HepG2 (cell line): ENCODE measurements around the gene FAM111B. TPM values are rescaled to one million over a fixed set of nuclear protein-coding genes. Genes with fewer than 3 reads are reported as not detected.

ENCODE experiments used
- ADNP ChIP-seq: sonication (generic); formaldehyde crosslinking; IDR thresholded peaks from 2 replicates; pipeline ENCODE4 v1.4.0; 2020; ENCODE audit warnings: missing genetic modification reagents
- HOXA5 ChIP-seq: sonication (generic); formaldehyde crosslinking; IDR thresholded peaks from 2 replicates; pipeline ENCODE4 v1.4.0; 2020; ENCODE audit warnings: missing genetic modification reagents
- MYC ChIP-seq: sonication (generic); formaldehyde crosslinking; IDR thresholded peaks from 2 replicates; pipeline ENCODE4 v1.9.0; 2021; ENCODE audit warnings: missing genetic modification reagents, borderline replicate concordance
- REPIN1 ChIP-seq: sonication (generic); formaldehyde crosslinking; IDR thresholded peaks from 2 replicates; pipeline ENCODE4 v1.8.0; 2022; ENCODE audit warnings: missing genetic modification reagents, low read depth, mild to moderate bottlenecking, borderline replicate concordance
- SOX5 ChIP-seq: IDR thresholded peaks from 2 replicates; pipeline ENCODE4 v1.6.1; 2016; ENCODE audit warnings: borderline replicate concordance
- ZNF101 ChIP-seq: sonication (generic); formaldehyde crosslinking; IDR thresholded peaks from 2 replicates; pipeline ENCODE4 v1.4.0; 2020; ENCODE audit warnings: mild to moderate bottlenecking, low read depth, missing genetic modification reagents, borderline replicate concordance
- ZNF263 ChIP-seq: sonication (generic); formaldehyde crosslinking; IDR thresholded peaks from 2 replicates; pipeline ENCODE4 v1.4.0; 2020; ENCODE audit warnings: missing genetic modification reagents
- polyA plus RNA-seq, 8 experiments: library from polyadenylated mRNA; depleted of rRNA in 3 of 8; stranded (reverse) in 7 of 8; unstranded in 1 of 8; fragments of >200 nt; fragmentation: Illumina TruSeq in 4 of 8; extraction: Trizol in 4 of 8; gene quantifications; 2 replicates each; pipeline versions ENCODE4 v1.2.1 to v1.2.3, GENCODE V29; 2011 to 2016; ENCODE audit warnings: low read depth in 4 of 8, missing spikeins in 1 of 8, mixed read lengths in 1 of 8; ENCODE audit not compliant: insufficient read depth in 1 of 8
- total RNA-seq, 5 experiments: library from RNA; depleted of rRNA; stranded (reverse); fragments of >200 nt; fragmentation: Illumina TruSeq; extraction: Trizol; gene quantifications; 2 replicates each; pipeline ENCODE4 v1.2.3, GENCODE V29; 2016; ENCODE audit warnings: low read depth in 1 of 5
- TF ChIP-seq, protein P1 (sequence below): sonication (generic); formaldehyde crosslinking; IDR thresholded peaks from 2 replicates; pipeline ENCODE4 v1.4.0; 2020; ENCODE audit warnings: missing genetic modification reagents
- TF ChIP-seq, protein P2 (sequence below): sonication (generic); formaldehyde crosslinking; IDR thresholded peaks from 2 replicates; pipeline ENCODE4 v1.4.0; 2020; ENCODE audit warnings: missing genetic modification reagents
- TF ChIP-seq, protein P3 (sequence below), 2 experiments: fragments of 450-650 bp in 1 of 2; sonication (generic) in 1 of 2; formaldehyde crosslinking; IDR thresholded peaks; 2 replicates each; pipeline versions ENCODE4 v1.5.0 to v1.8.0; 2020 to 2022; ENCODE audit warnings: mild to moderate bottlenecking in 1 of 2, missing genetic modification reagents in 1 of 2
- TF ChIP-seq, protein P4 (sequence below), 2 experiments: sonication (generic) in 1 of 2; formaldehyde crosslinking in 1 of 2; IDR thresholded peaks; 2 replicates each; pipeline versions ENCODE4 v1.4.0 to v1.6.1; 2018 to 2020; ENCODE audit warnings: missing genetic modification reagents in 2 of 2, borderline replicate concordance in 1 of 2, low read depth in 1 of 2, mild to moderate bottlenecking in 1 of 2, missing biosample characterization in 1 of 2
- TF ChIP-seq, protein P5 (sequence below): IDR thresholded peaks from 2 replicates; pipeline ENCODE4 v1.6.1; 2016; ENCODE audit warnings: mild to moderate bottlenecking, missing biosample characterization, missing genetic modification reagents
- TF ChIP-seq, protein P6 (sequence below): sonication (generic); formaldehyde crosslinking; IDR thresholded peaks from 2 replicates; pipeline ENCODE4 v1.4.0; 2020; ENCODE audit warnings: missing genetic modification reagents
- TF ChIP-seq, protein P7 (sequence below): sonication (generic); formaldehyde crosslinking; IDR thresholded peaks from 2 replicates; pipeline ENCODE4 v1.8.1; 2022; ENCODE audit warnings: mild to moderate bottlenecking, missing genetic modification reagents

FAM111B gene
- total and polyA plus RNA-seq, 2 of the 13 experiments (the other 11 are each of a cell fraction or from before 2014, with no cell fraction given) = 1.6 to 28.2 TPM

DNA sequence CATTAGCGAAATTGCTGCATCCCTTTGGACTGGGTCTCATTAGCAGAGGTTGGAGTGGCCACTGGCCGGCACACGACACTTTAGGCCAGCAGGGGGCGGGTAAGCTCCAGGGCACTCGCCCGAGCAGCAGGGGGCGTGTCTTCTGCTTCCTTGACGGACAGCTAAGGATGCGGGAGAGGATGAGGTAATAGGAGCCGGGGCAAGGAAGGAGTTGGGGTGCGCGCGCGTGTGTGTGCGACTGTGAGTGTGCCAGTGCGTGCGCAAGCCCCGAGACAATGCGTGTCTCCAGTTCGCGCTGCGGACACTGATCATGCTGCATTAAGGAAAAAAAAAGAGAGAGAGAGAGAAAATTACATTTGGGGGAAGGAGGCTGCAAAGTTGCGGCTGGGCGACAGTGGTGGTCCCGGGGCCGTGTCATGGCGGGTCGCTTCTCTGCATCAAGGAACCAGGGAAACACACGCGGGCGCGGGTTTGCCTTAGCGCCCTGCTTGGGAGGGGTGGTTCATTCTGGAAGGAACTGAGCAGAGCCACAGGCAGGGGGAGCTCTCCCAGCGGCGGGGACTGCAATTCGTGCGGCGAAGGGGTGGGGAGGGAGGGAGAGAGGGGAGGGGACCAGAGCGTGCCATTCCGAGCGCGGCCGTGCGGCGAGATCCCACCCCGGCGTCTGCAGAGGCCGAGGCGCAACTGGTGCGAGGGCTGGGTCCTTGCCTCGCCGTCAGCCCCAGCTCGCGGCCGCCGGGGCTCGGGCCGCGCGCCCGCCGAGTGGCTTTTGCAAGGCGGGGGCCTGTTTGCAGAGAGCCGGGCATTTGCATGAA, 64.7 kb downstream of the FAM111B start, which contains the start of gene DTX4 (continued):
- TF ChIP-seq, protein P1, sequence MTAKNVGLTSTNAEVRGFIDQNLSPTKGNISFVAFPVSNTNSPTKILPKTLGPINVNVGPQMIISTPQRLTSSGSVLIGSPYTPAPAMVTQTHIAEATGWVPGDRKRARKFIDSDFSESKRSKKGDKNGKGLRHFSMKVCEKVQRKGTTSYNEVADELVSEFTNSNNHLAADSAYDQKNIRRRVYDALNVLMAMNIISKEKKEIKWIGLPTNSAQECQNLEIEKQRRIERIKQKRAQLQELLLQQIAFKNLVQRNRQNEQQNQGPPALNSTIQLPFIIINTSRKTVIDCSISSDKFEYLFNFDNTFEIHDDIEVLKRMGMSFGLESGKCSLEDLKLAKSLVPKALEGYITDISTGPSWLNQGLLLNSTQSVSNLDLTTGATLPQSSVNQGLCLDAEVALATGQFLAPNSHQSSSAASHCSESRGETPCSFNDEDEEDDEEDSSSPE = peak; percentile 74; the same call in 1 of the 2 replicates
- TF ChIP-seq ADNP (CRISPR knock-in tag) (0 out of 2 replicates have a peak, but pooled peaks have one; percentile 10), ZNF101 (CRISPR knock-in tag) (no peak), ZNF263 (CRISPR knock-in tag) (peak; percentile 13; the same call in 1 of the 2 replicates), HOXA5 (CRISPR knock-in tag) (0 out of 2 replicates have a peak, but pooled peaks have one; percentile 20), SOX5 (CRISPR knock-in tag) (0 out of 2 replicates have a peak, but pooled peaks have one; percentile 21), MYC (CRISPR knock-in tag) (peak; percentile 72), REPIN1 (CRISPR knock-in tag) (no peak)
- TF ChIP-seq, protein P2, sequence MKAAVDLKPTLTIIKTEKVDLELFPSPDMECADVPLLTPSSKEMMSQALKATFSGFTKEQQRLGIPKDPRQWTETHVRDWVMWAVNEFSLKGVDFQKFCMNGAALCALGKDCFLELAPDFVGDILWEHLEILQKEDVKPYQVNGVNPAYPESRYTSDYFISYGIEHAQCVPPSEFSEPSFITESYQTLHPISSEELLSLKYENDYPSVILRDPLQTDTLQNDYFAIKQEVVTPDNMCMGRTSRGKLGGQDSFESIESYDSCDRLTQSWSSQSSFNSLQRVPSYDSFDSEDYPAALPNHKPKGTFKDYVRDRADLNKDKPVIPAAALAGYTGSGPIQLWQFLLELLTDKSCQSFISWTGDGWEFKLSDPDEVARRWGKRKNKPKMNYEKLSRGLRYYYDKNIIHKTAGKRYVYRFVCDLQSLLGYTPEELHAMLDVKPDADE = 0 out of 2 replicates have a peak, but pooled peaks have one; percentile 74
- TF ChIP-seq, protein P3, sequence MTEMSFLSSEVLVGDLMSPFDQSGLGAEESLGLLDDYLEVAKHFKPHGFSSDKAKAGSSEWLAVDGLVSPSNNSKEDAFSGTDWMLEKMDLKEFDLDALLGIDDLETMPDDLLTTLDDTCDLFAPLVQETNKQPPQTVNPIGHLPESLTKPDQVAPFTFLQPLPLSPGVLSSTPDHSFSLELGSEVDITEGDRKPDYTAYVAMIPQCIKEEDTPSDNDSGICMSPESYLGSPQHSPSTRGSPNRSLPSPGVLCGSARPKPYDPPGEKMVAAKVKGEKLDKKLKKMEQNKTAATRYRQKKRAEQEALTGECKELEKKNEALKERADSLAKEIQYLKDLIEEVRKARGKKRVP (CRISPR knock-in tag; IDR thresholded peaks at IDR 0.05) = peak in 1 of 2 experiments; percentile 64; a peak in 1 of 4 replicates
- TF ChIP-seq, protein P4, sequence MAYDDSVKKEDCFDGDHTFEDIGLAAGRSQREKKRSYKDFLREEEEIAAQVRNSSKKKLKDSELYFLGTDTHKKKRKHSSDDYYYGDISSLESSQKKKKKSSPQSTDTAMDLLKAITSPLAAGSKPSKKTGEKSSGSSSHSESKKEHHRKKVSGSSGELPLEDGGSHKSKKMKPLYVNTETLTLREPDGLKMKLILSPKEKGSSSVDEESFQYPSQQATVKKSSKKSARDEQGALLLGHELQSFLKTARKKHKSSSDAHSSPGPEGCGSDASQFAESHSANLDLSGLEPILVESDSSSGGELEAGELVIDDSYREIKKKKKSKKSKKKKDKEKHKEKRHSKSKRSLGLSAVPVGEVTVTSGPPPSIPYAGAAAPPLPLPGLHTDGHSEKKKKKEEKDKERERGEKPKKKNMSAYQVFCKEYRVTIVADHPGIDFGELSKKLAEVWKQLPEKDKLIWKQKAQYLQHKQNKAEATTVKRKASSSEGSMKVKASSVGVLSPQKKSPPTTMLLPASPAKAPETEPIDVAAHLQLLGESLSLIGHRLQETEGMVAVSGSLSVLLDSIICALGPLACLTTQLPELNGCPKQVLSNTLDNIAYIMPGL (CRISPR knock-in tag; IDR thresholded peaks at IDR 0.05; ENCODE audit: borderline replicate concordance in 1 of 2, low read depth in 1 of 2) = peak; percentile 51 to 62; a peak in 2 of 4 replicates
- TF ChIP-seq, protein P5, sequence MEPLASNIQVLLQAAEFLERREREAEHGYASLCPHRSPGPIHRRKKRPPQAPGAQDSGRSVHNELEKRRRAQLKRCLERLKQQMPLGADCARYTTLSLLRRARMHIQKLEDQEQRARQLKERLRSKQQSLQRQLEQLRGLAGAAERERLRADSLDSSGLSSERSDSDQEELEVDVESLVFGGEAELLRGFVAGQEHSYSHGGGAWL (CRISPR knock-in tag) = peak; percentile 53; the same call in 1 of the 2 replicates
- TF ChIP-seq, protein P6, sequence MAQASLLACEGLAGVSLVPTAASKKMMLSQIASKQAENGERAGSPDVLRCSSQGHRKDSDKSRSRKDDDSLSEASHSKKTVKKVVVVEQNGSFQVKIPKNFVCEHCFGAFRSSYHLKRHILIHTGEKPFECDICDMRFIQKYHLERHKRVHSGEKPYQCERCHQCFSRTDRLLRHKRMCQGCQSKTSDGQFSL (CRISPR knock-in tag) = 0 out of 2 replicates have a peak, but pooled peaks have one; percentile 51
- TF ChIP-seq, protein P7, sequence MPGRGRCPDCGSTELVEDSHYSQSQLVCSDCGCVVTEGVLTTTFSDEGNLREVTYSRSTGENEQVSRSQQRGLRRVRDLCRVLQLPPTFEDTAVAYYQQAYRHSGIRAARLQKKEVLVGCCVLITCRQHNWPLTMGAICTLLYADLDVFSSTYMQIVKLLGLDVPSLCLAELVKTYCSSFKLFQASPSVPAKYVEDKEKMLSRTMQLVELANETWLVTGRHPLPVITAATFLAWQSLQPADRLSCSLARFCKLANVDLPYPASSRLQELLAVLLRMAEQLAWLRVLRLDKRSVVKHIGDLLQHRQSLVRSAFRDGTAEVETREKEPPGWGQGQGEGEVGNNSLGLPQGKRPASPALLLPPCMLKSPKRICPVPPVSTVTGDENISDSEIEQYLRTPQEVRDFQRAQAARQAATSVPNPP (CRISPR knock-in tag) = peak; percentile 70; the same call in 1 of the 2 replicates
